Adrenal gland (tissue), 5 donors: ENCODE results near the gene SMPD4.

Experiments used
- CTCF ChIP-seq, 6 experiments: fragments of 450-650 bp in 4 of 6; fragments of 200-600 bp in 2 of 6; sonication (generic) in 1 of 6; IDR thresholded peaks; 1 replicate in 5 of 6; 2 replicates in 1 of 6; pipeline versions ENCODE4 v1.5.1 to v1.8.0; 2016 to 2021; ENCODE audit warnings: antibody characterized with exemption in 6 of 6, mild to moderate bottlenecking in 2 of 6, moderate library complexity in 1 of 6
- POLR2A ChIP-seq, 2 donors: fragments of 450-650 bp; IDR thresholded peaks; one replicate each; pipeline ENCODE4 v1.6.1; 2017; ENCODE audit warnings: antibody characterized with exemption in 2 of 2, mild to moderate bottlenecking in 2 of 2, moderate library complexity in 1 of 2
- donor health status: DM: no; HTN: no; CAD: no.

GRCh38 chr2:130181325-130181879 is at the start of gene SMPD4:
- TF ChIP-seq CTCF (IDR thresholded peaks at IDR 0.05) (no peak), POLR2A (IDR thresholded peaks at IDR 0.05) (peak; percentile 19 to 42)
